DMS53 treated with DMSO at 0.1 percent for 48 hours (cell line): ENCODE data around the gene RCVRN.
"Not testable (repeated sequence)": the region's sequence is repeated elsewhere in the genome, so short reads cannot be mapped to it uniquely, and the experiment has no call there.

ENCODE experiments used
- DNase-seq: peaks from one replicate; lab custom pipeline; 2025; ENCODE audit not compliant: unreplicated experiment; lab: John Stamatoyannopoulos, UW

The RCVRN gene

DNA sequence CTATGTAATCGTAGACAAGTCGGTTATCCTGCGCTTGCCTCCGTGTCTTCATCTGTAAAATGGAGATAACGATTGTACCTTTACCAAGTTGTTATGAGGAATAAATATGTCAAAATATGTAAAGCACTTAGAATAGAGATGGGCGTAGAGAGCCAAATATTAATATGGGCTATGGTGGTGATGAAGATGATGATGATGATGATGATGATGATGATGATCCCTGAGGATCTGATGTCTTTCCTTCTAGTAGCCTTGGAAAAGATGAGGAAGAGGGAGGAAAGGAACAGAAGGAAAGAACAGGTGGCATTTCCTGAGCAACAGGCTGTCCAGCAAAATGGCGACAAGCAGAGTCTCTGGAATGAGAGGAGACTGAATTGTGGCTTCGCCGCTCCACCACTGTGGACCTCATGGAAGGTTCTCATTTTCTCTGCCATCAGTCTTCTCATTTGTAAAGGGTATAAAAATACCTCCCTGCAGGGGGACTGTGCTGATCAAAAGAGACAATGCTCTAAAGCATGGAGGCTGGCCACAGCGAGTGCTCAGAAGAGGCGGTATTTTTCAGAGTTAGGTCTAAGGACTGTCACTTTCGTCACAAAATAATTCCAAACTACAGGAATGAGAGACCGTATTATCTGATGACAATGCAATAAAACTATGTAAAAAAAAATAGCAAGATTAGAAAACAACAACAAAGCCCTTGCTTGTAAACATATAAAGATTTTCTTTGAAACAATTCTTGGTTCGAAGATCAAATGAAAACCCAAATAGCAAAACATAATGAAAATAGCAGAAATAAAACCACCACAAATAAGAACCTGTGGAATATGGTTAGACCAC is 17.2 kb upstream of the RCVRN start:
- no peak for DNase-seq

DNA sequence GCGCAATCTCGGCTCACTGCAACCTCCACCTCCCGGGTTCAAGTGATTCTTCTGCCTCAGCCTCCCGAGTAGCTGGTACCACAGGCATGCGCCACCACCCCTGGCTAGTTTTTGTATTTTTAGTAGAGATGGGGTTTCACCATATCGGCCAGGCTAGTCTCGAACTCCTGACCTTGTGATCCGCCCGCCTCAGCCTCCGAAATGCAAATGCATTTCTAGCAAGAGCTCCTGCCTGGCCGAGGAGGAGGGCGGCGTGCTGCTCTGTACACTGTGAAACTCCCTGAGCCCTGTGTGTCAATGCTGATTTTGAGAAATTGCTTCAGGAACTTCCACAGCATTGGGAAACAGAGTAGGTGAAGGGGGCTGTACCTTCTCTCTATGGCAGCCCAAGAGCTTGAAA is 16.1 kb upstream of the RCVRN start:
- DNase-seq, result not testable (repeated sequence)

DNA sequence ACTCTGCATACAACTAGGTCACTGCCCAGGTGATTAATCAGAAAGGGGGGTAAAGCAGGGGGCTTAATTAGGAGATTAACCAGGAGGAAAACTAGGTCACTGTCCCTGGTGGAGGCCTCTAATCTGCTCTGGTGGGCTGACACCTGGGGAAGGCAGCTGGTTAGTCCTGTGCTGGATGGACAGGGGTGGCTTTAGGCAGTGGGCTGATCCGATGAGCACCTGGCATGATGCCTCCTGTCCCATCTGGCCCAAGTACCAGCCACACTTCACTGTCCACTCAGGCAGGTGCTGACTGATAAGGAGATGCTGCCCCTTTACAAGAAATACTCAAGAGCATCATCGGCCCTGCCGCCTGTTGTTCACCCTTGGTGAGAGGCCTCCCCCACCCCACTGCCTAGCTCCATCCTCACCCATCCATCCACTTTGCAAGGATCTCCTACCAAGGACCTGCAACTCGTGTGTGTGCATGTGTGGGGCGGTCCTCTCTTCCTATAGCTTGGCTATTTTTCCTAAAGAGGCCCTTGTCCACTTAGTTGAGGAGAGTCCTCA is 13.8 kb upstream of the RCVRN start:
- no peak for DNase-seq

DNA sequence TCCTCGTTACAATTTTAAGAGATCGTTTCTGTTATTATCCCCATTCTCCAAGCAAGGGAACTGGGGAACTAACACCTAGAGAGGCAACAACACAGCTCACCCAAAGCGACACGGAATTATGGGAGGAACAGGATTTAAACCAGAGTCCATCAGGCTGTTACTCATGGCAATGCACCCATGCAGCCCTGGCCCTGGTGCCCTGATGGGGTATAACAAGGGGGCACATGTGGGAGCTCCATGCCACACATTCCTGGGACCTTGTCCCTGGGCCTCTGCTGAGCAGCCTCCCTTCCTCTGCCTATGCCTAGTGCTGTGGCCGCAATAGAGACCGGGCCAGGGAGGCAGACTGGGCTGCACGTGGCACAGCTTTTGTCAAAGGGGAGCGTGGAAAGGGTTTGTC is 13.3 kb upstream of the RCVRN start:
- no peak for DNase-seq

DNA sequence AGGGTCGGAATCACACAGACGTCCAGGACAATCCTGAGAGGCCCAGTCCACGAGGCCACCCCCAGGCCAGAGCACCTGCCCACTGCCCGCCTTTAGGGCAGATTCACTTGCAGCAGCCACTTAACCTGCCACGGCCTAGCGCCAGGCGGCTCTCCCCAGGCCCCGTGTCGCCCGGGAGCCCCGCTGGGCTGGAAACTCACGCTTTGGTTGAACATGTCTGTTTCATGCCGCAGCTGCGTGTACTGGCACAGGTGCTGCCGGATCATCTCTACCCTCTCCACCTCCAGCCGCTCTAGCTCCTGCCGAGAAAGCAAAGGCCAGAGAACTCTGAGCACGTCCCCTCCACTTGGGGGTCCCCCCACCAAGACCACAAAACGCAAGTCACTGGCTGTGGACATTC is 12.7 kb upstream of the RCVRN start:
- no peak for DNase-seq

DNA sequence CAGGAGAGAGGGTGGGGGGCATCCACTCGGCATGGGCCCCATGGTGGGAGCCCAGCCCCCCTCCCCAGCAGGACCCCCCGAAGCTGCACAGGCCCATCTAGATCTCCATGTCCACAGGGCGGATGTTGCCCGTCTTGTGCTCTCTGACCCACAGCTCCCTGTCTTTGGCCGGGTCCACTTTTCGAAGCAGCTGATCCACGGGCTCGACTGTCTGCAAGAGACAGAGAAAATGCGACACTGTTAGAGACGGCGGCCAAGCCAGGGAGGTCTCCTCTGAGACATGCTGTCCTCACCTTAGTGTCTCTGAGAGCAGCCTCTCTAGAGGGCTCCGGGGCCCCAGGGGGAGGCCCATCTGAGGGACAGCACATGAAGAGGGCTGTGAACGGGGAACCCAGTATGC is 12.1 kb upstream of the RCVRN start:
- DNase-seq, result no peak

DNA sequence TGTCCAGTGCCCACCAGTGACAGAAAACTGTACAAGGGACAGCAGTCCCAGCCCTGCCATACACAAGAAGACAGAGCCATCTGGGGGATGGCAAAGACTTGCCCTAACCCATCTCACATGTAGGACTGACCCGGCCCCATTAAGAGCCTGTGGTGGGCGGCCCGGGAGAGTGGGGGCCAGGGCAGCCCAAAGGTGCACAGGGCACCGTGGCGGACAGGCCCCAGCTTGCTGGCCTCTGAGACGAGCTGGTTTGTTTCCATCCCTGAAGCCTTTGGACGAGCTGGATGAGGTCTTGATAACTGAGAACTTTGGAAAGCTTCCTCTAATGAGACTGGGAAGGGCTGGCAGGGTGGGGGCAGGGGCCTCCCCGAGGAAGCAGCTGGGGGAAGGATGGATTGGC is 11.0 kb upstream of the RCVRN start:
- no peak for DNase-seq

DNA sequence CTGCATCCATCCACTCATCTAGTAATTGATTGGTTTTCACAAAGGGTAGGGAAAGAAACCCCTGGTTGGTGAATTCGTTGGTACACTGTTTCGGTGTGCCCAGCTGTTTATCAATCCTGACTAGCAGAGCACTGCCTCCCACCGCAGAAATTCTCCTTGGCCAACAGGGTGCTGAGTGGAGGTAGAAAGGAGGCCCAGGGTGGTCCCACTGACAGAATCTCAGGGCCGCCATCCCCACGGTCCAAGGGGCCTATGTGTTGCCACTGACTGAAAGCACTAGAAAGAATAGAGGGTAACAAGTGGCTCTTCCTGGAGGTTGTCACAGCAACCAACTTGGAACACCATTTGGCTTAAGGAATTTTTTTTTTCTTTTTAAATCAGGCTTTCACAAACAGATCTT is 8.4 kb upstream of the RCVRN start:
- no peak for DNase-seq

DNA sequence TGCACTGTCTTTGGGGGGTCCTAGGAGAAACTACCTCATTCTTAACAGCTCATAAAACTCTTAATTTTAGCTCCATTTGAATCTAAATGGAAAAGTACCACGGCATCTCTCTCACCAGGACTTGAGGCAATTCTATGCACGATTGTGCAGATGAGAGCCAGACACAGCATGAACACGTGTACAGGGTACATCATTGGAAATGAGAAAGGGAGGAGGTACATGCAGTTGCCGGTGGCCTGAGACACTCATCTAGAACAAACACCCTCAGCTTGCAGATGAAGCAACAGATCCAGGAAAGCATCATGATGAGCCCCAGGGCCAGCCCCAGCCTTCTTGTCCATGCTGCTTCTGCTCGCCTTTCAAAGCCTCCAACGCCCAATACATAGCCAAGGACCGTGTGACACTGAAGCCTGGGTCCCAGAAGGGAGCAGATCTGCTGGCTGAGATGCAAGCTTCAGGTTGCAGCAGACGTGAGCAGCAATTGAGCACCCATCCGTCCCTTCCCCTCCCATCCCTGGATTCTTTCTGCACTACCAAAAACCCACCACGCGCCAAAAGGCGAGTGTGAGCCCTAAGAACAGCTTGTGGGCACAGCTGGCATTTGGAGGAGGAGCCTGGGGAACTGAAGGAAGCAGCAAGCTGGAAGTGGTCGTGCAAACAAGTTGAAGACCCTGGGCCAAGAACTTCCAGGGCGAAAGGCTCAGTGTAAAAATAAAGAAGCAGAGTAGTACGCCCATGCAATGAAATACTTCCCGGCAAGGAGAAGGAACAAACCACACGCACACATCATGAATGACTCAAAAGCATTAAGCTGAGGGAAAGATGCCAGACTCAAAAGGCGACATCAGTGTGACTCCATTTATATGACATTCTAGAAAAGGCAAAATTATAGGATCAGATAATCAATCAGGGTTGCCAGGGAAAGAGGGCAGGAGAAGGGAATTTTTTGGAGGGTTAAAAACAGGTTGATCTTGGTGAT is 7.3 kb upstream of the RCVRN start:
- no peak for DNase-seq

DNA sequence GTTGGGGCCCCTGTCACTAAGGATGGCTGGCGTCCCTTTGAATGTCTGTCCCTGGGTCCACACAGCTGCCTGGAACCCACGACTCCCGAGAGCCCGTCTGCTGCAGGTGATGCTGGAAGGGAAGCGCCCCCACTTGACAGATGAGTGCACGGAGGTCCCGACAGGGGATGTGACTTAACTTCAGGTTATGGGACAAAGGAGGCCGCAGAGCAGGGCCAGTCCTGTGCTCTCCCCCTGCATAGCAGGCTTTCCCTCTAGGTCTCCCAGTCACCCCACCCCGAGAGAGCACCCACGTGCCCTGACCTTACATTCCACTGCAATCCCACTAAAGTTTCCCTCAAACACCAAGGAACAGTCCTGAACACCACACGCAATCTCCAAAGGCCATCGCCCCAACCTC is 6.0 kb upstream of the RCVRN start:
- no peak for DNase-seq

DNA sequence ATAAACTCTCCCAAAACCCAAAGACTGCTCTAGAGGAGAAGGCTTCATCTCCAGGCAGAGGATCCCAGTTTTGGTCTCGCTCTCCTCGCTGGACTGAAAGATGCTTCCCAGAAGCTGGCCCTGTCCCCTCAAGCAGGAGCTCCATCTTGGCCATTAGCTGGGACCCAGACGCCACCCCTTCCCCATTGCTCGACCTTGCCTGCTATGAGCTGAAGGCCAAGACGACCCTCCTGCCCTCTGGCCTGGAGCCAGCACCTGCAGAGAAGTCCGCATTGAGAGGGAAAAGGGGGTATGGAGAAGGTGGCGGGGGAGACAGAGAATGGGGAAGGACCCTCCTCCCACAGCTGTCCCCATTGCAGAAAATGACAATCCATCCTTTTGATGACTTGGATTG is 3.6 kb upstream of the RCVRN start:
- no peak for DNase-seq

DNA sequence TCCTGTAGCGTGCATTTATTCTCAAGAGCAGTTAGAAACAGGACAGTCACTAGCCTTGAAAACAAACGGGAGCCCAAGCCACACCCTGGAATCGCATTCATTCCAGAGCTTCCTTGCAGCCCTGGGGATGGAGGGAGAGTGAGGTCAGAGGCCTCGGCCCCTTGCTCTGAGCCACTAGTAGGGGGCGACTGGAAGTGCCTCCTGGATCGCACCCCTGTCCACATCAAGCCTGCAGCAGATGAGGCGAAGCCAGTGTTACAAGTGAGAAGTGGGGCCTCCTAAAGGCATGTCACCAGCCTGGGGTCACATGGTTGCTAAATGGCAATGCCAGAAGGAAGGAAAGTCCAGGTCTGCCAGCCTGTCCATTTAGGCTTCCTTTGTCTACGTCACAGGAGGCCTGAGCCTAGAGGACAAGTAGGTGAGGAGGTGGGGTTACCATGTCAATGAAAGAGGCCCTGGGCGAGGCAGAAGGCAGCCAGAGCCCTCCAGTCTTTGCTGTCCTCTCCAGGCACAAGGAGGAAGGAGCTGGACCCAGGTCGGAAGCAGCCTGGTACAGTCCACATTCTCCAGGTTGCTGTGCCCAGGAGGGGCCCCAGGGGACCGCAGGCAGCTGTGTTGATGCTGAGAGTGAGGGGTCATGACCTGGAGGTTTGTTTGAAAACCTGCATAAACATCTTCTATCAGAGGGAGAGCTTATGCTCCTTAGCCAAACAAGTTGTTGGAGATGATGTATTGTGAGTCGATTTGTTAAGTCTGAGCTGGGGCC is 3.0 kb upstream of the RCVRN start:
- DNase-seq, result no peak

DNA sequence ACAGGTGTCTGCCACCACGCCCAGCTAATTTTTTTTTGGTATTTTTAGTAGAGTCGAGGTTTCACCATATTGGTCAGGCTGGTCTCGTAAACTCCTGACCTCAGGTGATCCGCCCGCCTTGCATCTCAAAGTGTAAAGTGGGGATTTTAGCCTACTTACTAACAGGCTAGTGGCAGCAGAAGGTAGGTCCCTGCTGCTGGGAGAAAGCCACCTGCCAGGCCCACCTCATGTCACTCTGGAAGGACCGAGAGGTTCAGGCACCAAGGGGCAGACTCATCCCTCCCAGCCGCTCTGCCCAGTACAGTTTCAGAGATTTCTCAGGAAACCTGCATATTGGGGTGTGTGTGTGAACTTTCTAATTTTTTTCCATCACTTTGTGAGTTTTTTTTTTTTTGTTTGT is 2.1 kb upstream of the RCVRN start:
- no peak for DNase-seq

DNA sequence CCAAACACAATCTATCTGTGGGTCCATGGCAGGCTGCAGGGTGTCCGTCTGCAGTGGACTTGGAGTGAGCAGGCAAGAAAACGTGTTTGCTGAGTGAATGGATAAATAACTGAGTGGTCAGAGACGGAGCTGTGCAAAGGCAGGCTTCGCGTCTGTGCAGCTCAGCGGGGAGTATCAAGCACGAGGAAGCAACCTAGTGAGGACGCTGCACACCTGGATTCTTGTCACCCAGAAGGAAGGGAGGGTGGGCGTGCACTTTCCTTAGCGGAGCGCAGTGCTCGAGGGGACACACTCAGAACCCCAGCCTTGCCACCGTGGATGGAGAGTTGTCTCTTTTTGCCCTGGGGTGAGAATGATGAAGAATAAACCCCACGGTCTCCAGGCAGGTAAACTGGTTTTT is 1.5 kb upstream of the RCVRN start:
- DNase-seq, result no peak

DNA sequence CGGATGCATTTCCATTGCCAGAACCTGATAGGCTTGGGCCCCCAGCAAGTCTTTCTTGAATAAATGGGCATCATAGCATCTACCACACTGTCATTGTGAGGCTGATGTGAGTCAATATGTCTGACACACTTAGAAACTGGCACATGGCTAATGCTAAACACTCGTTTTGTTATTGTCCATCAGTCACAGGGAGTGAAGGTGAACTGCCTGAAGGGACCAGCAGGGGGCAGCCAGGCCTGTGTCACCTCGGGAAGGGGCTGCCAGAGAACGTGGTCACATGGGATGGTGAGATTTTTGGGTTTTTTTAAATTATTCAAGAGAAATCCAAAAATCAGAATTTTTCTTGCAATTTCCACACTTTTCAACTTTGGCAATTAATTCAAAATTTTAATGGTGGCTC is 831 bp upstream of the RCVRN start:
- DNase-seq, result no peak

DNA sequence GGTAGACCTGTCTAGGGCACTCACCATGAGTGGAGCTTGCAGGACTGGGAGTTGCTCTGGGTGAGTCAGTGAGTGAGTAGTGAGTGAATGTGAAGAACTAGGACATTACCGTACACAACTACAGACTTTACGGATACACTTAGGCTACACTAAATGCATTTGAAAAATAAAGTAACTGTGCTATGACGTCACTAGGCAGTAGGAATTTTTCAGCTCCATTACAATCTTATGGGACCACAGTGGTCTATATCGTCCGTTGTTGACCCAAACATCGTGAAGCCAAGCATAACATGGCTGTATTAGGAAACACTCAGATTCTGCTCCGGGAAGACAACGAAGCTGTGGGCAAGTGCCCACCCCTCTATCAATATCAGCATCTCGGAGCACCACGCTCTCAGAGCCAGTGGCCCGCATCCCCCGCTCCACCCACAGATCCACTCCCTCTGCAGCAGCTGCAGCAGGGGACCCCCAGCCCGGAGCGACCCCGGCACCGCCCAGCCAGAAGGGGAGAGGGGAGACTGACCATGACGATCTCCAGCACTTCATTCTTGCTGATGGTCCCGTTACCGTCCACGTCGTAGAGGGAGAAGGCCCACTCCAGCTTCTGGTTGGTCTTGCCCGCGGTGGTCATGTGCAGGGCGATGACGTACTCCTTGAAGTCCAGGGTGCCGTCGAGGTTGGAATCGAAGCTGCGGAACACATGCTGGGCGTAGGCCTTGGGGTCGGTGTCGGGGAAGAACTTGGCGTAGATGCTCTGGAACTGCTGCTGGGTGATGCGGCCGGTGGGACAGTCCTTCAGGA is 594 bp downstream of the RCVRN start:
- DNase-seq, result no peak

DNA sequence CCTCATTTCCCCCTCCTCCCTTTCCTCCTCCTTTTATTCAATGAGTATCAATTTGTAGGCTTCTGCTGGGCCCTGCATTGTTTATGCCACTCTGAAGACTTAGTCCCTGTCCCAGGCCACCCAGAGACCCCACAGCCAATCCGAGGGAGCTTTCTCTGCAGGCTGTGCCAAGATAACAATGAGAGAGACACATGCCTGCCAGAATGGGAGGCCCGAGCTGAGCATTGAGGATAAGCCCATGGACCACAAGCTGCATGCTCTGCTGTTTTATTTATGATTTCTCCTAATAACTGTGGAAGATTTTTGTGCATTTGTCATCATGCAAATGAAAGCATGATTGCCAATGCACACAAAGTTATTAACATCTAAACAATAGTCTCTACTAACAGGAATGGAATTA is 3.0 kb downstream of the RCVRN start:
- DNase-seq, result no peak

DNA sequence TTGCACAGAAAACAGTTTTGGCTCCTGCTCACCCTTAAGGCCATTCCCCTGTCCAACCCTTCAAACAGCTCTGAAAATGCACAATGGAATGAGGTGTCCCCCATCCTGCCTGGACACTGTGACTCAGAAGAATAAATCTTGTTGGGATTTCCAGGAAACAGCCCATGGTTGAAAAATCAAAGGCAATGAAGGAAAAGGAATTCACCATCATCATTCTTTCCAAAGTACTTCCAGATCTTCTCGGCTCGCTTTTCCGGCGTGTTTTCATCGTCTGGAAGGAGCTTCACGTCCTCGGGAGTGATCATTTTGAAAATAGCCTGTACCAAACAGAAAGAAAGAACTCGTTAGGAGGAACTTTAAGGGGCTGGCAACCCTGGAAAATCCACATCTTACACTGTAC is 4.3 kb downstream of the RCVRN start:
- DNase-seq, result no peak

DNA sequence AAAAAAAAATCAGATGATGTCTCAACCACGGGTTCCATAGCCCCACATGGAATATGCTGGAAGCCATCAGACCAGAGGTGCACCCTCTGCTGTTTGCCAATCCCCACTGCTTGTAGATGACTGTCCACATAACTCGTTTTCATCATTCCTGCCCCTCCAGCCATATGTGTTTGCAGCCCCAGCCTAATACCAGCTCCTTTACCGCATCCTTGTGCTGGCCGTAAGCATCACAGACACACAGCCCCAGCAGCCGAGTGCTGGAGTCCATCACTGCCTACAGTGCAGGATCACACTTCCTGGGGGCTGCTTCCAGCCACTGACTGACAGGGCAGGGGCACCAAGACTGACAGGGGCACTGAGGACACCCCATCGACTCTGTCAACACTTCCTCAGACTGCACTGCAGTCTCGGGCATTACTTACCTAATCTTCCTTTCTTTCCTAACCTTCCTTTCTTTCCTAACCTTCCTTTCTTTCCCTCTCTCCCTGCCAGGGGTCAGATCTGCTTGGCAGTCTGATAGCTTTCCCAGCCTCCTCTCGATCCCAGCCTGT is 5.0 kb downstream of the RCVRN start:
- DNase-seq, result no peak
